H1 (cell line): Measurements from ENCODE around the gene HSPA12A. TPM values are rescaled to one million over a fixed set of nuclear protein-coding genes. Genes with fewer than 3 reads are reported as not detected.

Experiments
- CTCF ChIA-PET: fragments of 300-600 bp; sonication (Branson Sonifier 250); formaldehyde crosslinking; loops from one replicate; lab custom pipeline; 2021; ENCODE audit not compliant: partially characterized antibody; lab: Charles Lee
- POLR2A ChIA-PET: fragments of 300-600 bp; sonication (Branson Sonifier 250); formaldehyde crosslinking; loops from one replicate; lab custom pipeline; 2021; ENCODE audit warnings: inconsistent platforms; ENCODE audit not compliant: partially characterized antibody; lab: Charles Lee
- DNase-seq, 2 experiments: peaks; one replicate each; pipeline versions ENCODE4 v3.0.0 to v3.0.0-alpha.2; 2010 to 2022; ENCODE audit warnings: low spot score in 2 of 2, low read depth in 1 of 2, mixed read lengths in 1 of 2
- FAIRE-seq: peaks from 2 replicates; lab custom pipeline; 2011; peaks lifted over from hg19 to GRCh38; lab: Jason Lieb, UNC
- H2AFZ ChIP-seq: 2 replicates; pipeline ENCODE4 v1.8.1; 2012; ENCODE audit warnings: low read length, inconsistent platforms
- H2AK5ac ChIP-seq: 2 replicates; pipeline ENCODE4 v1.6.1; 2013; ENCODE audit warnings: low read depth, low read length
- H2BK120ac ChIP-seq: replicated peaks from 2 replicates; pipeline ENCODE3; 2013; ENCODE audit warnings: low read depth, low read length, inconsistent platforms
- H2BK12ac ChIP-seq: 2 replicates; pipeline ENCODE4 v1.6.1; 2013; ENCODE audit warnings: low read depth, low read length
- H2BK15ac ChIP-seq: 2 replicates; pipeline ENCODE4 v1.6.1; 2013; ENCODE audit warnings: low read length
- H2BK20ac ChIP-seq: 2 replicates; pipeline ENCODE4 v1.6.1; 2013; ENCODE audit warnings: low read length
- H2BK5ac ChIP-seq: 2 replicates; pipeline ENCODE4 v1.6.1; 2013; ENCODE audit warnings: low read depth, low read length
- H3K14ac ChIP-seq: 2 replicates; pipeline ENCODE4 v1.6.1; 2013; ENCODE audit warnings: inconsistent platforms; ENCODE audit not compliant: insufficient read length
- H3K18ac ChIP-seq: 2 replicates; pipeline ENCODE4 v1.6.1; 2013; ENCODE audit warnings: low read length; ENCODE audit errors: extremely low read depth
- H3K23ac ChIP-seq: 2 replicates; pipeline ENCODE4 v1.6.1; 2013; ENCODE audit warnings: inconsistent platforms; ENCODE audit not compliant: insufficient read length
- H3K23me2 ChIP-seq: 2 replicates; pipeline ENCODE4 v1.6.1; 2013; ENCODE audit warnings: low read depth, low read length
- H3K27ac ChIP-seq: 2 replicates; pipeline ENCODE4 v1.6.1; 2011; ENCODE audit warnings: low read depth, low read length, inconsistent platforms
- H3K27me3 ChIP-seq, 4 experiments: replicated peaks in 1 of 4; 1 replicate in 1 of 4; 2 replicates in 3 of 4; pipeline versions ENCODE4 v1.6.1 to v1.8.1; 2011 to 2013; ENCODE audit warnings: low read length in 3 of 4, mild to moderate bottlenecking in 3 of 4, inconsistent platforms in 2 of 4, mixed read lengths in 2 of 4, moderate library complexity in 1 of 4; ENCODE audit not compliant: control insufficient read depth in 3 of 4, insufficient read depth in 3 of 4; ENCODE audit errors: extremely low read depth in 1 of 4
- H3K36me3 ChIP-seq, 4 experiments: 2 replicates each; pipeline versions ENCODE4 v1.6.1 to v1.8.1; 2011 to 2013; ENCODE audit warnings: mild to moderate bottlenecking in 4 of 4, low read length in 3 of 4, moderate library complexity in 2 of 4, control low read depth in 1 of 4, inconsistent platforms in 1 of 4; ENCODE audit not compliant: insufficient read depth in 4 of 4, control insufficient read depth in 2 of 4
- H3K4ac ChIP-seq: replicated peaks from 2 replicates; pipeline ENCODE3; 2013; ENCODE audit warnings: low read length, low read depth, mixed read lengths, inconsistent platforms; ENCODE audit not compliant: insufficient read length
- H3K4me1 ChIP-seq, 4 experiments: replicated peaks in 1 of 4; 1 replicate in 1 of 4; 2 replicates in 3 of 4; pipeline versions ENCODE4 v1.6.1 to v1.8.1; 2011 to 2013; ENCODE audit warnings: low read length in 3 of 4, inconsistent platforms in 2 of 4, mixed read lengths in 1 of 4; ENCODE audit not compliant: insufficient read depth in 4 of 4, control insufficient read depth in 3 of 4
- H3K4me2 ChIP-seq, 2 experiments: 2 replicates each; pipeline versions ENCODE4 v1.6.1 to v1.8.1; 2011 to 2013; ENCODE audit warnings: low read depth in 2 of 2, low read length in 2 of 2, control low read depth in 1 of 2, inconsistent platforms in 1 of 2, mild to moderate bottlenecking in 1 of 2; ENCODE audit not compliant: insufficient read depth in 1 of 2
- H3K4me3 ChIP-seq, 4 experiments: fragments of 200-600, 300-600 bp in 1 of 4; sonication (generic), shearing (Covaris generic), sonication (Bioruptor Twin) in 1 of 4; 2 replicates each; pipeline versions ENCODE4 v1.5.1 to v1.8.1; 2011 to 2016; ENCODE audit warnings: low read length in 4 of 4, low read depth in 3 of 4, control low read depth in 2 of 4, inconsistent platforms in 2 of 4, mild to moderate bottlenecking in 2 of 4, mixed read lengths in 1 of 4, moderate library complexity in 1 of 4; ENCODE audit not compliant: insufficient read depth in 2 of 4; ENCODE audit errors: extremely low read depth in 1 of 4
- H3K56ac ChIP-seq: replicated peaks from 2 replicates; pipeline ENCODE3; 2013; ENCODE audit warnings: low read depth, mild to moderate bottlenecking, mixed read lengths, low read length, inconsistent platforms; ENCODE audit not compliant: insufficient read length
- H3K79me1 ChIP-seq: 2 replicates; pipeline ENCODE4 v1.6.1; 2013; ENCODE audit warnings: low read depth, low read length, control low read depth
- H3K79me2 ChIP-seq, 2 experiments: 2 replicates each; pipeline versions ENCODE4 v1.6.1 to v1.8.1; 2012 to 2013; ENCODE audit warnings: low read length in 2 of 2, mild to moderate bottlenecking in 2 of 2, inconsistent platforms in 1 of 2; ENCODE audit not compliant: insufficient read depth in 2 of 2, control insufficient read depth in 1 of 2
- H3K9ac ChIP-seq, 4 experiments: replicated peaks in 1 of 4; 1 replicate in 1 of 4; 2 replicates in 3 of 4; pipeline versions ENCODE4 v1.6.1 to v1.8.1; 2011 to 2013; ENCODE audit warnings: low read depth in 3 of 4, low read length in 3 of 4, control low read depth in 2 of 4, mild to moderate bottlenecking in 2 of 4, moderate library complexity in 2 of 4, inconsistent platforms in 1 of 4; ENCODE audit errors: extremely low read depth in 1 of 4
- H3K9me3 ChIP-seq, 2 experiments: 2 replicates each; pipeline versions ENCODE4 v1.6.1 to v1.8.1; 2012 to 2013; ENCODE audit warnings: mild to moderate bottlenecking in 2 of 2, moderate library complexity in 2 of 2, control low read depth in 1 of 2, inconsistent platforms in 1 of 2, low read depth in 1 of 2, low read length in 1 of 2, mixed read lengths in 1 of 2; ENCODE audit not compliant: insufficient read depth in 2 of 2
- H4K20me1 ChIP-seq, 2 experiments: replicated peaks in 1 of 2; 2 replicates each; pipeline versions ENCODE3 to v1.8.1; 2011 to 2013; ENCODE audit warnings: inconsistent platforms in 2 of 2, low read length in 2 of 2, mild to moderate bottlenecking in 1 of 2; ENCODE audit not compliant: insufficient read depth in 2 of 2, control insufficient read depth in 1 of 2
- H4K5ac ChIP-seq: 2 replicates; pipeline ENCODE4 v1.6.1; 2013; ENCODE audit warnings: low read length, low read depth, mixed read lengths, inconsistent platforms; ENCODE audit not compliant: insufficient read length
- H4K8ac ChIP-seq: 2 replicates; pipeline ENCODE4 v1.8.0; 2013; ENCODE audit warnings: mild to moderate bottlenecking, moderate library complexity, low read length, inconsistent platforms; ENCODE audit not compliant: insufficient read depth; ENCODE audit errors: extremely low read depth
- H4K91ac ChIP-seq: replicated peaks from 2 replicates; pipeline ENCODE3; 2013; ENCODE audit warnings: low read length, mixed read lengths, inconsistent platforms; ENCODE audit not compliant: insufficient read length
- KDM1A ChIP-seq: fragments of 200-600, 300-600 bp; sonication (generic); IDR thresholded peaks from 2 replicates; pipeline ENCODE4 v1.7.1; 2016; ENCODE audit warnings: mild to moderate bottlenecking, low read length, borderline replicate concordance
- PHF8 ChIP-seq: fragments of 200-600 bp; sonication (generic); conservative IDR thresholded peaks from 2 replicates; pipeline ENCODE4 v1.7.1; 2012; ENCODE audit warnings: low read depth, mild to moderate bottlenecking, inconsistent platforms, low read length, moderate library complexity
- SIN3A ChIP-seq, 2 experiments: IDR thresholded peaks in 1 of 2; conservative IDR thresholded peaks in 1 of 2; 2 replicates each; pipeline ENCODE4 v1.6.1; 2011 to 2012; ENCODE audit warnings: low read length in 2 of 2, improper control_type of control experiment in 1 of 2, low read depth in 1 of 2, mild to moderate bottlenecking in 1 of 2
- SRF ChIP-seq: IDR thresholded peaks from 2 replicates; pipeline ENCODE4 v1.6.1; 2011; ENCODE audit warnings: mild to moderate bottlenecking, low read depth, low read length, moderate library complexity
- YY1 ChIP-seq: IDR thresholded peaks from 2 replicates; pipeline ENCODE4 v1.6.1; 2011; ENCODE audit warnings: low read depth, mild to moderate bottlenecking, low read length
- WGBS, 2 experiments: shearing (Covaris generic) in 1 of 2; methylation state at CpG; one replicate each; pipeline versions ENCODE4 v1.1.6 to v1.1.7; 2013 to 2015; ENCODE audit warnings: low lambda C conversion rate in 2 of 2, mixed read lengths in 2 of 2, inconsistent platforms in 1 of 2, low coverage in 1 of 2, missing lambda C conversion rate in 1 of 2; ENCODE audit not compliant: insufficient replicate concordance in 2 of 2, insufficient coverage in 1 of 2, insufficient read length in 1 of 2; ENCODE audit errors: extremely low coverage in 1 of 2, missing lambda C conversion rate in 1 of 2; 5-methylcytosine and 5-hydroxymethylcytosine counted together
- long read RNA-seq, 2 experiments: library from RNA in 1 of 2; library from capped mRNA in 1 of 2; stranded (forward); transcript quantifications; one replicate each; pipeline ENCODE4 v2.0.0, GENCODE V29; 2021; ENCODE audit warnings: inconsistent platforms in 1 of 2
- polyA minus RNA-seq, 3 experiments: library from RNA; depleted of rRNA, polyadenylated mRNA; stranded (reverse); fragments of >200 nt; gene quantifications; 1 replicate in 2 of 3; 2 replicates in 1 of 3; pipeline ENCODE4 v1.2.3, GENCODE V29; 2011
- polyA plus RNA-seq, 7 experiments: library from polyadenylated mRNA; depleted of rRNA in 3 of 7; stranded (reverse) in 5 of 7; unstranded in 2 of 7; fragments of >200 nt in 5 of 7; fragments of 200-250 nt in 2 of 7; gene quantifications; 1 replicate in 5 of 7; 2 replicates in 1 of 7; 4 replicates in 1 of 7; pipeline versions ENCODE4 v1.2.1 to v1.2.3, GENCODE V29; 2011 to 2013; ENCODE audit warnings: missing spikeins in 2 of 7, mixed read lengths in 2 of 7
- total RNA-seq: library from RNA; stranded (reverse); fragmentation: NEBNext Ultra II Directional; extraction: Animal tissue kit (Norgen Biotek cat#: 25700); gene quantifications from 2 replicates; pipeline ENCODE4 v1.2.1, GENCODE V29; 2021

HSPA12A gene, protein sequence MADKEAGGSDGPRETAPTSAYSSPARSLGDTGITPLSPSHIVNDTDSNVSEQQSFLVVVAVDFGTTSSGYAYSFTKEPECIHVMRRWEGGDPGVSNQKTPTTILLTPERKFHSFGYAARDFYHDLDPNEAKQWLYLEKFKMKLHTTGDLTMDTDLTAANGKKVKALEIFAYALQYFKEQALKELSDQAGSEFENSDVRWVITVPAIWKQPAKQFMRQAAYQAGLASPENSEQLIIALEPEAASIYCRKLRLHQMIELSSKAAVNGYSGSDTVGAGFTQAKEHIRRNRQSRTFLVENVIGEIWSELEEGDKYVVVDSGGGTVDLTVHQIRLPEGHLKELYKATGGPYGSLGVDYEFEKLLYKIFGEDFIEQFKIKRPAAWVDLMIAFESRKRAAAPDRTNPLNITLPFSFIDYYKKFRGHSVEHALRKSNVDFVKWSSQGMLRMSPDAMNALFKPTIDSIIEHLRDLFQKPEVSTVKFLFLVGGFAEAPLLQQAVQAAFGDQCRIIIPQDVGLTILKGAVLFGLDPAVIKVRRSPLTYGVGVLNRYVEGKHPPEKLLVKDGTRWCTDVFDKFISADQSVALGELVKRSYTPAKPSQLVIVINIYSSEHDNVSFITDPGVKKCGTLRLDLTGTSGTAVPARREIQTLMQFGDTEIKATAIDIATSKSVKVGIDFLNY
- total RNA-seq (4.8 and 6.9 TPM in 2 replicates), polyA plus RNA-seq (2011; rRNA removed) (3.1 and 3.2 TPM in 2 replicates), polyA minus RNA-seq (2011; rRNA and poly(A)+ RNA removed) (7.8 and 14.4 TPM in 2 replicates)
- 4.0 TPM for polyA plus RNA-seq (2011; cell fraction: cytosol; rRNA removed)
- 6.6 TPM for polyA plus RNA-seq (2011; cell fraction: nucleus; rRNA removed)
- polyA plus RNA-seq (2012, experiment 1 of 2): 2.8 to 4.9 TPM (median 3.6 TPM) in 4 replicates
- 1.1 TPM for polyA plus RNA-seq (2012, experiment 2 of 2)
- polyA plus RNA-seq (2013, experiment 1 of 2): 3.7 TPM
- 3.2 TPM for polyA plus RNA-seq (2013, experiment 2 of 2)
- 3.2 TPM for polyA minus RNA-seq (2011; cell fraction: cytosol; rRNA and poly(A)+ RNA removed)
- polyA minus RNA-seq (2011; cell fraction: nucleus; rRNA and poly(A)+ RNA removed): 10.1 TPM
- long read RNA-seq, experiment 1, partial matches to known transcripts: 0 of 5 reads
- long read RNA-seq, experiment 1, other reads (novel, unspliced or antisense): 5 of 5 reads
- long read RNA-seq, experiment 2: 0 reads

DNA sequence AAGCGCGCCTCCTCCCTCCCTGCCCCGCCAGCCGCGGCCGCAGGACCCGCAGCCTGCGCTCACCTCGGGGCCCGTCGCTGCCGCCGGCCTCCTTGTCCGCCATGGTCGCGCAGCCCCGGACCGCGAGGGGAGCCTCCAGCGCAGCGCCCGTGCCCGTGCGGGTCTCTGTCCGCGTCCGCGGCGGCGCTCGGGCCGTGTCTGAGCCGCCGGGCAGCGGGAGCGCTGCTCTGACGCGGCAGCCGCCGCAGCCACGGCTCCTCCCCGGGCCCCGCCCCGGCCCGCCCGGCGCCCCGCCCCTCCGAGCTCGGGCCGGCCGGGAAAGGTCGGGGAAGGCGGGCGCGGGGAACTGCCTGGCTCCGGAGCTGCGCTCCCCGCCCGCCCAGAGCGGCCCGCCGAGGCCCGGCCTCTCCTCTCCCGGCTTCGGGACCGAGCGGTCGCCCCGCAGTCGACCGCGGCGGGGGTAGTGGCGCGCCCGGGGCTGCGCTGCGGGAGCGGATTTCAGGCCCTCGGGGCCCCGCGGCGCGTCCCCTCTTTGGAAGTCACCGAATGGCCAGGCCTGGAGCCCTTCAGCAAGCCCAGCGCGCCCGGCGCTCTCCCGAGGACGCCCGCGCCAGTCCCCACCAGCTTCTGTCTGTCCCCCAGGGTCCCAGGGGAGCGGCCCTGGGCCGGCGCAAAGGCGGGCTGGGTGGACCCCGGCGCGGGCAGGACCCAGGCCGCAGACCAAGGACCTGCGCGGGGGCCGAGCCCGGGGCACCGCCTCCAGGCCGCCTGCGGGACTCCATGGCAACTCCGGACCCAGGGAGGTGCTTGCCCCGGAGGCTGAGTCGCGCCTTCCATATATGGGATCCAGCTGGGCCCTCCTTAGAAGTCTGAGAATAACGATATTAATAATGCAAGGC, at the start of gene HSPA12A:
Gene HSPA12A, minus strand, starts transcription at position 200 of the 899 bp plus-strand sequence. Its CDS starts 97 bp downstream, at position 103.
- H3K4me1 ChIP-seq: peaks cover 0 to 9% (median 3%) of the 10 kb centered on the region in 4 experiments; a peak in 6 of 7 replicates
- no peaks in the 10 kb centered on the region for H3K79me1 ChIP-seq
- peaks cover 0 to 5% (median 0%) of the 10 kb centered on the region in 4 experiments; a peak in 1 of 8 replicates for H3K36me3 ChIP-seq
- H3K9me3 ChIP-seq: no peaks in the 10 kb centered on the region
- H3K4me2 ChIP-seq: peak within 1 kb of the TSS; percentile 78 to 86
- H4K8ac ChIP-seq: no peak within 1 kb of the TSS
- no peak within 1 kb of the TSS for H3K23ac ChIP-seq
- no peak within 1 kb of the TSS for H3K14ac ChIP-seq
- FAIRE-seq: no peak
- no peak within 1 kb of the TSS for H3K56ac ChIP-seq
- no peaks in the 10 kb centered on the region for H3K79me2 ChIP-seq
- 0 out of 2 replicates have a peak within 1 kb of the TSS, but pooled peaks have one; percentile 15 for H2AFZ ChIP-seq
- H2BK20ac ChIP-seq: no peak within 1 kb of the TSS
- peaks cover 2 to 9% of the 10 kb centered on the region in 2 experiments for H4K20me1 ChIP-seq
- H2BK120ac ChIP-seq: no peak within 1 kb of the TSS
- H3K4me3 ChIP-seq: peak within 1 kb of the TSS; percentile 54 to 72 (median 58)
- H3K18ac ChIP-seq: no peak within 1 kb of the TSS
- H3K9ac ChIP-seq: peak within 1 kb of the TSS in 2 of 4 experiments; percentile 31 to 83; a peak in 2 of 7 replicates
- H3K27ac ChIP-seq: no peak within 1 kb of the TSS
- no peak within 1 kb of the TSS for H2AK5ac ChIP-seq
- peak in 1 of 2 experiments; percentile 82 for DNase-seq
- H3K23me2 ChIP-seq: peaks cover 16% of the 10 kb centered on the region; the same call in 1 of the 2 replicates
- H2BK15ac ChIP-seq: no peak within 1 kb of the TSS
- no peak within 1 kb of the TSS for H4K5ac ChIP-seq
- no peak within 1 kb of the TSS for H2BK12ac ChIP-seq
- no peak within 1 kb of the TSS for H4K91ac ChIP-seq
- no peak within 1 kb of the TSS for H2BK5ac ChIP-seq
- CTCF ChIA-PET: interaction anchor here (0.9 to 2.3 kb wide), 11 partner anchors 11 to 425 kb away, joined by 3 to 9 read pairs (median 3); no protein-coding TSS in a partner anchor
- WGBS, 2 experiments: 3% methylated on average over 40 of the region's 114 CpGs; no CpG with 5 or more reads in 1 of the 2 experiments
- POLR2A ChIA-PET: no interaction called here
- peaks cover 15 to 57% (median 44%) of the 10 kb centered on the region in 4 experiments for H3K27me3 ChIP-seq
- no peak within 1 kb of the TSS for H3K4ac ChIP-seq
- TF ChIP-seq PHF8 (peak; percentile 38), SIN3A (conservative IDR thresholded peaks at IDR 0.05 in 1 of 2, IDR thresholded peaks at IDR 0.05 in 1 of 2; ENCODE audit: low read depth in 1 of 2, low read length in 2 of 2) (0 out of 4 replicates have a peak, but pooled peaks of 1 of the 2 experiments have one; percentile 44), SRF (peak; percentile 28; the same call in 1 of the 2 replicates), KDM1A (no peak), YY1 (no peak)
